Activated naive CD4-positive, alpha-beta T cell treated with anti-CD3 and anti-CD28 coated beads, Interleukin-2, amount 50 U/mL, for 72 hours (primary cell): Measurements from ENCODE around the gene PRR5. TPM values are rescaled to one million over a fixed set of nuclear protein-coding genes. Genes with fewer than 3 reads are reported as not detected.
"Not testable (repeated sequence)": the region's sequence is repeated elsewhere in the genome, so short reads cannot be mapped to it uniquely, and the experiment has no call there.

Experiments used
- ATAC-seq, 2 donors: fragments of 150-1000 bp; cut with Tn5 transposase; 2 replicates each; pipeline ENCODE4 v1.10.0; 2021; ENCODE audit warnings: mild to moderate bottlenecking in 2 of 2, moderate library complexity in 2 of 2
- DNase-seq, 2 donors: peaks; one replicate each; pipeline ENCODE4 v3.0.0; 2021 to 2022; ENCODE audit warnings: low spot score in 2 of 2
- H3K27ac Mint-ChIP-seq, 2 donors: one replicate each; pipeline ENCODE4 v1.8.0; 2022; ENCODE audit warnings: mild to moderate bottlenecking in 2 of 2, mixed read lengths in 2 of 2
- H3K36me3 Mint-ChIP-seq, 2 donors: one replicate each; pipeline ENCODE4 v1.8.0; 2022; ENCODE audit warnings: mixed read lengths in 2 of 2
- H3K9me3 Mint-ChIP-seq, 2 donors: one replicate each; pipeline ENCODE4 v1.8.0; 2022; ENCODE audit warnings: mixed read lengths in 2 of 2
- total RNA-seq, 2 donors: library from RNA; stranded (reverse); gene quantifications; one replicate each; pipeline ENCODE4 v1.2.3, GENCODE V29; 2022

The PRR5 gene
- total RNA-seq, result 10 to 100 TPM; 11.0 to 15.4 TPM

DNA sequence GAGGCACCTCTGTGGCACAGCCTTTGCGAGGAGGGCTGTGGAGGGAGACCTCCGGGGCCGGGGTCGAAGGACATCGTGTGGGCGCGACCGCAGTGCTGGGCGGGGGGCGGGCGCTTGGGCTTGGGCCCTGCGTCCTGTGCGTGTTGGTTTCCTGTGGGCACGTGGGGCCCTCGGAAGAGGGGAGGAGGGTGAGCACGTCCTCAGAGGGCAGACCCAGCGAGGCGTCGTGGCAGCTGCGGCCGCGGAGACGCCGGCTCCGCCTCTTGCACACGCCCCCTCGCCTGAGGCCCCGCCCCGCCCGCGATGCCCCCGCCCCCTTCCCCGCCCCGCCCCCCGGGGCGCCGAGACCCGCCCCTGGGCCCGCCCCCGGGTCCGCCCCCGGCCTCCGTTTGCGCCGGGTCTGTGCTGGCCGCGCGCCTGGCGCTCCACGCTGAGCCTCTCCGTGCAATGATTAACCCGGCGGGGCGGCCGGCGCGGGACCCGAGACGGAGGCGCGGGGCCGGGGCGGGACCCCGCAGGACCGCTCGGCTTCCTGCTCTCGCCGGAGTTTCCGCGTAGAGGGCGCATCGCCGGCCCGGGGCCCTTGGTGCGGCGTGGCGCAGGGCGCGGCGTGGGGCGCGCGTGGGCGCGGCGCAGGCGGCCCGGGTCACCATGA lies at the start of gene PRR5:
Gene PRR5 (plus strand): TSS at position 381 of the 655 bp plus-strand sequence. CDS start 271 bp downstream, at position 652.
- Mint-ChIP-seq H3K9me3 (no peaks in the 10 kb centered on the region), H3K36me3 (no peaks in the 10 kb centered on the region), H3K27ac (peak within 1 kb of the TSS in 1 of 2 donors; percentile 30)
- peak; percentile 86 to 91 for ATAC-seq
- DNase-seq, result peak; percentile 75 to 84

GRCh38 chr22:44652866-44653265 lies 49.1 kb upstream of the PRR5 start:
- not testable (repeated sequence) for ATAC-seq, H3K9me3 Mint-ChIP-seq, DNase-seq, H3K27ac Mint-ChIP-seq, H3K36me3 Mint-ChIP-seq

- ATAC-seq, result no peak
- no peaks in the 10 kb centered on the region for H3K36me3 Mint-ChIP-seq
These were observed 43.6 kb upstream of the PRR5 start for GRCh38 chr22:44658311-44658953.

GRCh38 chr22:44659140-44659539 lies 42.9 kb upstream of the PRR5 start:
- Mint-ChIP-seq H3K27ac (no peak overlapping the region), H3K36me3 (no peaks in the 10 kb centered on the region)

More at GRCh38 chr22:44658311-44658953, 43.6 kb upstream of the PRR5 start:
- no peak overlapping the region for H3K27ac Mint-ChIP-seq
- DNase-seq, result no peak
- no peaks in the 10 kb centered on the region for H3K9me3 Mint-ChIP-seq

GRCh38 chr22:44660051-44660830 lies 41.8 kb upstream of the PRR5 start:
- DNase-seq (no peak), ATAC-seq (no peak)
- Mint-ChIP-seq H3K27ac (no peak overlapping the region), H3K36me3 (no peaks in the 10 kb centered on the region), H3K9me3 (no peaks in the 10 kb centered on the region)

More at GRCh38 chr22:44659140-44659539, 42.9 kb upstream of the PRR5 start:
- DNase-seq (no peak), ATAC-seq (no peak)
- H3K9me3 Mint-ChIP-seq, result no peaks in the 10 kb centered on the region

DNA sequence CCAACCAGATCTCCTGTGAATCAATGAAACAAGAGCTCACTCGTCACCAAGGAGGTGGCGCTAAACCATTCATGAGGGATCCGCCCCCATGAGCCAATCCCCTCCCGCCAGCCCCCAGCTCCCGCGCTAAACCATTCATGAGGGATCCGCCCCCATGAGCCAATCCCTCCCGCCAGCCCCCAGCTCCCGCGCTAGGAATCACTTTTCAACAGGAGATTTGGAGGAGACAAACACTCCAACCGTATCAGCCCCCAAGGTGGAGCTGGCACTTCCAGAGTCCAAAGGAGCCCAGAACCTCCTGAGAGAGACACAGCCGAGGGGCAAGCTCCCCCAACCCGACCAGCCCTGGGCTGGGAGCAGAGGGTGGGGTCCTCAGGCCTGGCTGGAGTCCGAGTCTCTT lies 40.9 kb upstream of the PRR5 start:
- no peaks in the 10 kb centered on the region for H3K9me3 Mint-ChIP-seq
- H3K27ac Mint-ChIP-seq, result no peak overlapping the region
- DNase-seq (no peak), ATAC-seq (no peak)
- no peaks in the 10 kb centered on the region for H3K36me3 Mint-ChIP-seq

DNA sequence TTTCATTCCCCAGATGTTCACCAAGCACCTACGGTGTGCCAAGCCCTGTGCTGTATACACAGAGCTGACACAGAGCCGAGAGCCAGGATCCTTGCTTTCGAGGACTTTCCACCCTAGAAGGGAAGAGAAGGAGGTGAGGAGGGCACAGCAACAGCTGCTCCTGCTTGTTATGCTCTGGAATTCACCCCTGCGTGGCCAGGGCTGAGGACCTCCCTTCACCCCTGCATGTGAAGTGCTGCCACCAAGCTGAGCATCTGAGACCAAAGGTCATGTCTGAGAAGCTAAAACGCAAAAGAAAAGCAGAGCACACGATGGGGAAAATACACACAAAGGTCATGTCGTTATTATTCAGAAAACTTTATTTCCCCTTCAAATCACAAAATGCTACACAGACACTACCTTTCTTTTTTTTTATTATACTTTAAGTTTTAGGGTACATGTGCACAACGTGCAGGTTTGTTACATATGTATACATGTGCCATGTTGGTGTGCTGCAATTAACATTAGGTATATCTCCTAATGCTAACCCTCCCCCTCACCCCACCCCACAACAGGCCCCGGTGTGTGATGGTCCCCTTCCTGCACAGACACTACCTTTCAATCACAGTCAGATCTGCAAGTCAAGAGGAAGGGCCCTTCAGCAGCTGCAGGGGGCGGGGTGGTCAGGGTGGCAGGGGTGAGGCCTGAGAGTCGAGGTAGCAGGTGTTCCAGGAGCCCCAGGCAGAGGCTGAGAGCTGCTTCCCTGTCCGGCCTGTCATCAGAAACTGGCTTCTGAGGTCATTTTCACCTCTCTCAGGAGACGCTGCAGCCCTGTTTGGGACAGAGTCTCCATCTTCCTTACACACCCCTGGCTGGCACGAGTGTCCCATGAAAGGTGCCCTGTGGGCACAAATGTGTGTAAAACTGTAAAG lies 40.1 kb upstream of the PRR5 start:
- ATAC-seq (no peak), DNase-seq (no peak)
- H3K9me3 Mint-ChIP-seq, result no peaks in the 10 kb centered on the region
- H3K27ac Mint-ChIP-seq, result no peak overlapping the region
- H3K36me3 Mint-ChIP-seq, result no peaks in the 10 kb centered on the region

- Mint-ChIP-seq H3K27ac (no peak overlapping the region), H3K9me3 (no peaks in the 10 kb centered on the region), H3K36me3 (no peaks in the 10 kb centered on the region)
- no peak for DNase-seq
- no peak for ATAC-seq
These were observed 38.6 kb upstream of the PRR5 start for GRCh38 chr22:44663256-44663999.

GRCh38 chr22:44664149-44664548 lies 37.9 kb upstream of the PRR5 start:
- peak in 1 of 2 donors; percentile 68 for DNase-seq
- Mint-ChIP-seq H3K27ac (peak overlapping the region in 1 of 2 donors; percentile 77), H3K9me3 (no peaks in the 10 kb centered on the region), H3K36me3 (no peaks in the 10 kb centered on the region)
- peak in 1 of 2 donors; percentile 55 for ATAC-seq

- Mint-ChIP-seq H3K27ac (peak overlapping the region; percentile 29 to 41), H3K36me3 (no peaks in the 10 kb centered on the region), H3K9me3 (no peaks in the 10 kb centered on the region)
- no peak for DNase-seq
- ATAC-seq, result no peak
These were observed 36.9 kb upstream of the PRR5 start for GRCh38 chr22:44665115-44665514.

DNA sequence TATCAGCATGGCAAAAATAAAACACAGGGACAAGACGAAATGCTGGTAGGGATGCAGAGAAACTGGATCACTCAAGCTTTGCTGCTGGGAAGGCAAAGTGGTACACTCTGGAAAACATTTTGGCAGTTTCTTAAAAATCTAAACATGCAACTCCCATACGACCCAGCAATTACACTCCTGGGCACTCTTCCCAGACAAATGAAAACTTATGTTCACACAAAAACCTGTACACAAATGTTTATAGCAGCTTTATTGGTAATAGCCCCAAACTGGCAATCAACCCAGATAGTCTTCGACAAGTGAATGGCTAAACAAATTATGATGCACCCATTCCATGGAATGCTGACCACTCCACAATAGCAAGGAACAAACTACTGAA lies 35.8 kb upstream of the PRR5 start:
- Mint-ChIP-seq H3K9me3 (no peaks in the 10 kb centered on the region), H3K36me3 (no peaks in the 10 kb centered on the region), H3K27ac (no peak overlapping the region)
- ATAC-seq (no peak), DNase-seq (no peak)

GRCh38 chr22:44667276-44667675 lies 34.7 kb upstream of the PRR5 start:
- DNase-seq (no peak), ATAC-seq (no peak)
- Mint-ChIP-seq H3K36me3 (no peaks in the 10 kb centered on the region), H3K27ac (peak overlapping the region in 1 of 2 donors; percentile 42), H3K9me3 (no peaks in the 10 kb centered on the region)

DNA sequence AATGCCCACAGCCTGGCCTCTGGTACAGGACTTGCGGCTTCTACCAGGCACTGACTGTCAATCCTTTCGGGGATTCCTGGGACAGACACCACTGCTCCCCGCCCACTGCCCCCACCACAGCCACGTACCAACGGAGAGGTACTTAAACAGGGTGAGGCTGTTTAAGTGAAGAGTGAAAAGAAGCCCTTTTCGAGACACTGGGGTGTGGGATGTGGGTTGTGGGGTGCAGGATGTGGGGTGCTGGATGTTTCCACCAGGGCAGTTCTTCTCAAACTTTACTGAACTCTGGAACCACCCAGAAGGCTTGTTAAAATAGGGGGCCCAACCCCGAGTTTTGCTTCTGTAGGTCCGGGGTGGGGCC lies 34.2 kb upstream of the PRR5 start:
- Mint-ChIP-seq H3K9me3 (no peaks in the 10 kb centered on the region), H3K36me3 (no peaks in the 10 kb centered on the region), H3K27ac (peak overlapping the region in 1 of 2 donors; percentile 42)
- ATAC-seq (peak; percentile 46 to 75), DNase-seq (peak in 1 of 2 donors; percentile 78)

GRCh38 chr22:44668190-44668885 lies 33.7 kb upstream of the PRR5 start:
- H3K9me3 Mint-ChIP-seq, result no peaks in the 10 kb centered on the region
- ATAC-seq (peak; percentile 54 to 79), DNase-seq (peak; percentile 42 to 67)
- H3K27ac Mint-ChIP-seq, result peak overlapping the region in 1 of 2 donors; percentile 42
- H3K36me3 Mint-ChIP-seq, result no peaks in the 10 kb centered on the region

DNA sequence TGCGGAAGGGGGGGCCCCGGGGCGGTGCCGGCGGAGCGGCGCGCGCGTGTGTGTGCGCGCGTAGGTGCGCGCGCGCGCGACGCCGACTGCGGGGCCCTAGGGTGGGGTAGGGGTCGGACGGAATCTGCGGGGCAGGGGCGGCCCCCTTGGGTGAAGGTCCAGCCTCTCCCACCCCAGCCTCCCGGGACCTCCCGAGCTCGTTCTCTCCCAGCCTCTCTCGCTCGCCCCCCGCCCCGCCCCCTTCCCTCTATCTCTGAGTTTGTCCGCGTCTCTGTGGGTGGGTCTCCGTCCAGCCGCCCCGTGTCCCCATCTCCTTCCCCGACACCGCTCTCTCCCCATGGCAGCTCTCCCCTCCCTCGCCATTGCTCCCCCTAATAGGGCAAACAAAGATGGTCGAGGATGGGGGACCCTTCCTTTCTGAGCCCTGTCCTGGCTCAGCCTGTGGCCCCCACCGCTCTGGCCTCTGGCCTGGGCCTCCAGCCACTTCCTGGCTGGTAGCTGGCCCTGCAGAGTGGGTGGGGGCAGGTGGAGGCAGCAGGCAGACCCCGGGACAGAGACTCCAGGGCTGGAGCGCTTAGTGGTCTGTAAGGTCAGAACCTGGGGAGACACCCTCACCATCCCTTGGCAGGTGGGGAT lies 33.0 kb upstream of the PRR5 start:
- no peak for DNase-seq
- Mint-ChIP-seq H3K36me3 (no peaks in the 10 kb centered on the region), H3K9me3 (no peaks in the 10 kb centered on the region), H3K27ac (peak overlapping the region in 1 of 2 donors; percentile 61)
- no peak for ATAC-seq
